Measurements from ENCODE around the gene ACAP2.

- no peak for TF ChIP-seq CTCF (IDR thresholded peaks at IDR 0.05; ENCODE audit: low read depth, low read length, poor library complexity, severe bottlenecking)
- no peak for TF ChIP-seq EZH2phosphoT487 (IDR thresholded peaks at IDR 0.05; ENCODE audit: borderline replicate concordance, low read length)
These were observed 175.7 kb downstream of the ACAP2 start for GRCh38 chr3:195267096-195267495.
